Erythroblast (primary cell): ENCODE results near the gene SH3RF2.

ENCODE experiments used
- GATA1 ChIP-seq: IDR thresholded peaks from 2 replicates; pipeline ENCODE4 v1.6.1; 2011; ENCODE audit warnings: low read depth, mild to moderate bottlenecking, control low read depth, low read length, moderate library complexity
- POLR2A ChIP-seq: IDR thresholded peaks from 2 replicates; pipeline ENCODE4 v1.6.1; 2011; ENCODE audit warnings: mild to moderate bottlenecking, low read length

- TF ChIP-seq POLR2A (no peak), GATA1 (no peak)
These were observed 31.6 kb upstream of the SH3RF2 start for GRCh38 chr5:145904743-145905142.
